Neural progenitor cell (in vitro differentiated cells): ENCODE measurements around the gene MDH2. TPM values are rescaled to one million over a fixed set of nuclear protein-coding genes. Genes with fewer than 3 reads are reported as not detected.
"Not testable (repeated sequence)": the region's sequence is repeated elsewhere in the genome, so short reads cannot be mapped to it uniquely, and the experiment has no call there.

Source experiments
- DNase-seq: peaks from one replicate; pipeline ENCODE4 v3.0.0-alpha.2; 2016; ENCODE audit warnings: low spot score
- H2AFZ ChIP-seq: fragments of 200-600 bp; sonication (generic); replicated peaks from 2 replicates; pipeline ENCODE4 v1.6.1; 2016; ENCODE audit warnings: antibody characterized with exemption
- H3F3A ChIP-seq: fragments of 200-600 bp; sonication (generic); 2 replicates; pipeline ENCODE4 v1.6.1; 2016; ENCODE audit warnings: antibody characterized with exemption, low read depth
- H3K27ac ChIP-seq: fragments of 200-600 bp; sonication (generic); 2 replicates; pipeline ENCODE4 v1.5.1; 2016; ENCODE audit warnings: mild to moderate bottlenecking
- H3K27me3 ChIP-seq: fragments of 200-600 bp; sonication (generic); 2 replicates; pipeline ENCODE4 v1.6.1; 2016; ENCODE audit warnings: mild to moderate bottlenecking, moderate library complexity
- H3K36me3 ChIP-seq: fragments of 200-600 bp; sonication (generic); 2 replicates; pipeline ENCODE4 v1.5.1; 2016
- H3K4me1 ChIP-seq: fragments of 200-600 bp; sonication (generic); 2 replicates; pipeline ENCODE4 v1.6.1; 2016; ENCODE audit warnings: mixed run types
- H3K4me2 ChIP-seq: fragments of 200-600 bp; sonication (generic); 2 replicates; pipeline ENCODE4 v1.6.1; 2016
- H3K4me3 ChIP-seq: fragments of 200-600 bp; sonication (generic); 2 replicates; pipeline ENCODE4 v1.5.1; 2016
- H3K79me2 ChIP-seq: fragments of 200-600 bp; sonication (generic); 2 replicates; pipeline ENCODE4 v1.6.1; 2016; ENCODE audit warnings: low read depth
- H3K9ac ChIP-seq: fragments of 200-600 bp; sonication (generic); 2 replicates; pipeline ENCODE4 v1.6.1; 2016
- H3K9me3 ChIP-seq: fragments of 200-600 bp; sonication (generic); 2 replicates; pipeline ENCODE4 v1.5.1; 2016; ENCODE audit warnings: low read depth
- H4K20me1 ChIP-seq: fragments of 200-600 bp; sonication (generic); 2 replicates; pipeline ENCODE4 v1.6.1; 2016; ENCODE audit warnings: low read depth
- H3K27ac Mint-ChIP-seq: 3 replicates; pipeline ENCODE4 v1.8.0; 2021; ENCODE audit warnings: mixed read lengths
- H3K27me3 Mint-ChIP-seq: 2 replicates; pipeline ENCODE4 v1.8.0; 2022; ENCODE audit warnings: low read depth, mild to moderate bottlenecking, inconsistent platforms, moderate library complexity, mixed read lengths; ENCODE audit not compliant: insufficient read depth
- H3K36me3 Mint-ChIP-seq: 3 replicates; pipeline ENCODE4 v1.8.0; 2021; ENCODE audit warnings: mixed read lengths
- H3K4me1 Mint-ChIP-seq: 3 replicates; pipeline ENCODE4 v1.8.0; 2021; ENCODE audit warnings: mixed read lengths
- H3K4me3 Mint-ChIP-seq: 3 replicates; pipeline ENCODE4 v1.8.0; 2021; ENCODE audit warnings: mild to moderate bottlenecking, moderate library complexity, mixed read lengths
- H3K9me3 Mint-ChIP-seq: 3 replicates; pipeline ENCODE4 v1.8.0; 2020; ENCODE audit warnings: mixed read lengths
- EZH2 ChIP-seq: fragments of 200-600 bp; sonication (generic); IDR thresholded peaks from 2 replicates; pipeline ENCODE4 v1.6.1; 2017; ENCODE audit warnings: antibody characterized with exemption, mild to moderate bottlenecking, moderate library complexity
- EZH2phosphoT487 ChIP-seq: fragments of 200-600 bp; sonication (generic); IDR thresholded peaks from 2 replicates; pipeline ENCODE4 v1.6.1; 2017; ENCODE audit warnings: antibody characterized with exemption
- total RNA-seq: library from RNA; depleted of rRNA; stranded (reverse); fragments of >200 nt; gene quantifications from 2 replicates; pipeline ENCODE4 v1.2.3, GENCODE V29; 2015; ENCODE audit warnings: low replicate concordance
- TF ChIP-seq, protein P1 (sequence below): fragments of 200-600 bp; sonication (generic); IDR thresholded peaks from 2 replicates; pipeline ENCODE4 v1.5.1; 2017; ENCODE audit warnings: antibody characterized with exemption, mild to moderate bottlenecking

The MDH2 gene
- total RNA-seq, 1 donor from 2014 or later, result 51.5 TPM

GRCh38 chr7:76057103-76057812, 9.4 kb downstream of the MDH2 start:
- peaks cover 19% of the 10 kb centered on the region for H3K36me3 Mint-ChIP-seq

DNA sequence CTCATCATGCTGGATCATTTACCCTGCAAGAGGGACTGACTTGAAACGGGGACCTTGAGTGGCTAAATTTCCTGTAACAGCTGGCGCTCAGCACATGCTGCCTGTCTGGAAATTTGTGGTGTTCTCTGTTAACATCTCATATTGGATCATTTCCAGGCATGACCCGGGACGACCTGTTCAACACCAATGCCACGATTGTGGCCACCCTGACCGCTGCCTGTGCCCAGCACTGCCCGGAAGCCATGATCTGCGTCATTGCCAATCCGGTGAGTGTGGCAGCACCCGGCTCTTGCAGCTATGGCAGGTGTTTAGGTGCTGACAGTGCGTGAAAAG, 9.9 kb downstream of the MDH2 start:
- H3K36me3 Mint-ChIP-seq, result peaks cover 20% of the 10 kb centered on the region
- no peak for DNase-seq
- H3K27me3 Mint-ChIP-seq, result peaks cover 6% of the 10 kb centered on the region
- no peak overlapping the region for H3K27ac ChIP-seq
- H3K27ac Mint-ChIP-seq, result no peak overlapping the region
- no peaks in the 10 kb centered on the region for H3K36me3 ChIP-seq
- no peak overlapping the region for H2AFZ ChIP-seq
- no peak overlapping the region for H3K4me3 Mint-ChIP-seq
- peaks cover 24% of the 10 kb centered on the region for H4K20me1 ChIP-seq
- no peak overlapping the region for H3K4me3 ChIP-seq
- peaks cover 16% of the 10 kb centered on the region for H3K4me1 Mint-ChIP-seq
- H3K27me3 ChIP-seq, result no peaks in the 10 kb centered on the region
- peaks cover 3% of the 10 kb centered on the region for H3F3A ChIP-seq
- H3K4me2 ChIP-seq, result no peak overlapping the region
- H3K9me3 Mint-ChIP-seq, result no peaks in the 10 kb centered on the region
- H3K9ac ChIP-seq, result no peak overlapping the region
- peaks cover 39% of the 10 kb centered on the region for H3K79me2 ChIP-seq
- no peaks in the 10 kb centered on the region for H3K9me3 ChIP-seq
- peaks cover 3% of the 10 kb centered on the region for H3K4me1 ChIP-seq
- TF ChIP-seq EZH2phosphoT487 (no peak), EZH2 (no peak)
- TF ChIP-seq, protein P1, sequence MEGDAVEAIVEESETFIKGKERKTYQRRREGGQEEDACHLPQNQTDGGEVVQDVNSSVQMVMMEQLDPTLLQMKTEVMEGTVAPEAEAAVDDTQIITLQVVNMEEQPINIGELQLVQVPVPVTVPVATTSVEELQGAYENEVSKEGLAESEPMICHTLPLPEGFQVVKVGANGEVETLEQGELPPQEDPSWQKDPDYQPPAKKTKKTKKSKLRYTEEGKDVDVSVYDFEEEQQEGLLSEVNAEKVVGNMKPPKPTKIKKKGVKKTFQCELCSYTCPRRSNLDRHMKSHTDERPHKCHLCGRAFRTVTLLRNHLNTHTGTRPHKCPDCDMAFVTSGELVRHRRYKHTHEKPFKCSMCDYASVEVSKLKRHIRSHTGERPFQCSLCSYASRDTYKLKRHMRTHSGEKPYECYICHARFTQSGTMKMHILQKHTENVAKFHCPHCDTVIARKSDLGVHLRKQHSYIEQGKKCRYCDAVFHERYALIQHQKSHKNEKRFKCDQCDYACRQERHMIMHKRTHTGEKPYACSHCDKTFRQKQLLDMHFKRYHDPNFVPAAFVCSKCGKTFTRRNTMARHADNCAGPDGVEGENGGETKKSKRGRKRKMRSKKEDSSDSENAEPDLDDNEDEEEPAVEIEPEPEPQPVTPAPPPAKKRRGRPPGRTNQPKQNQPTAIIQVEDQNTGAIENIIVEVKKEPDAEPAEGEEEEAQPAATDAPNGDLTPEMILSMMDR, result no peak

More at GRCh38 chr7:76057103-76057812, 9.4 kb downstream of the MDH2 start:
- peaks cover 25% of the 10 kb centered on the region for H4K20me1 ChIP-seq
- peaks cover 44% of the 10 kb centered on the region for H3K79me2 ChIP-seq
- no peak overlapping the region for H3K4me3 Mint-ChIP-seq
- TF ChIP-seq, protein P1, result no peak
- TF ChIP-seq EZH2, result no peak
- H3K36me3 ChIP-seq, result no peaks in the 10 kb centered on the region
- no peak overlapping the region for H3K4me2 ChIP-seq
- peaks cover 6% of the 10 kb centered on the region for H3K27me3 Mint-ChIP-seq
- no peak overlapping the region for H2AFZ ChIP-seq
- peaks cover 19% of the 10 kb centered on the region for H3K4me1 Mint-ChIP-seq
- H3K4me3 ChIP-seq, result no peak overlapping the region
- H3K9me3 ChIP-seq, result no peaks in the 10 kb centered on the region
- no peaks in the 10 kb centered on the region for H3K27me3 ChIP-seq
- H3K9me3 Mint-ChIP-seq, result no peaks in the 10 kb centered on the region
- no peak for DNase-seq
- peaks cover 3% of the 10 kb centered on the region for H3F3A ChIP-seq
- H3K27ac ChIP-seq, result no peak overlapping the region
- no peak overlapping the region for H3K27ac Mint-ChIP-seq
- H3K4me1 ChIP-seq, result peaks cover 3% of the 10 kb centered on the region
- no peak overlapping the region for H3K9ac ChIP-seq

DNA sequence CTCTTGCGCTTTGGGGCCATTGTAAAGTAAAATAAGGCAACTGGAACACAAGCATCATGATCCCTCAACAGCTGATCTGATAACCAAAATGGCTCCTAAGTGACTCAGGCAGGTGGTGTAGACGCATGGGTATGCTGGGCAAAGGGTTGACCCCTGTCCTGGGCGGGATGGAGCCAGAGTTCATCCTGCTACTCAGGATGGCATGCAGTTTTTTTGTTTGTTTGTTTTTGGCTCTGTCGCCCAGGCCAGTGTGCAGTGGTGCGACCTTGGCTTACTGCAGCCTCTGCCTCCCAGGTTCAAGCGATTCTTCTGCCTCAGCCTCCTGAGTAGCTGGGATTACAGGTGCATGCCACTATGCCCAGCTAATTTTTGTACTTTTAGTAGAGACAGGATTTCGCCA, 10.8 kb downstream of the MDH2 start:
- peaks cover 29% of the 10 kb centered on the region for H3K79me2 ChIP-seq
- Mint-ChIP-seq H3K36me3 (peaks cover 23% of the 10 kb centered on the region), H3K4me1 (peaks cover 12% of the 10 kb centered on the region)
- not testable (repeated sequence) for H3F3A ChIP-seq, H3K27ac Mint-ChIP-seq, H3K4me2 ChIP-seq, H3K9ac ChIP-seq, H3K27me3 Mint-ChIP-seq, DNase-seq, H3K9me3 Mint-ChIP-seq, H3K27me3 ChIP-seq, H3K9me3 ChIP-seq, H3K4me3 ChIP-seq, H3K4me1 ChIP-seq, H2AFZ ChIP-seq, H3K27ac ChIP-seq, H3K4me3 Mint-ChIP-seq, H3K36me3 ChIP-seq
- H4K20me1 ChIP-seq, result peaks cover 14% of the 10 kb centered on the region

DNA sequence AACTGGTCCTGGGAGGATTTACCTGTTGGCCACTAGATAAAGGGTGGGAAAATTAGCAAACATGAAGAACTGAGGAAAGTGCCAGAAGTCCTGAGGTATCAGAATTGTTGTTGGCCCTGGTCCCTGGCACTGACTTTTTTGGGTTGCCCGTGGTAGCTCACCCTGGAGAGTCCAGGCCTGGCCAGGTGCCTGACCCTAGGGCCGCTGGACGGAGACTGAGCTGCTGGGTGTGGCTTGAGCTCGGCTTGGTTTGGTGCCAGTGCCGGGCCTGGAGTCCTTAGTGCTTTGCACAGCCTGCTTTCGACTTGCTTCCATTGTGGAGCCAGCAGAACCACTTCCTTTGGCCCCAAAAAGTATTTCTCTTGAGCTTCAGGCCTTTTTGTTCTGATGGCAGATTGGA, 12.9 kb downstream of the MDH2 start:
- Mint-ChIP-seq H3K4me1 (no peaks in the 10 kb centered on the region), H3K9me3 (no peaks in the 10 kb centered on the region), H3K4me3 (no peak overlapping the region), H3K27me3 (peaks cover 2% of the 10 kb centered on the region), H3K36me3 (peaks cover 34% of the 10 kb centered on the region), H3K27ac (no peak overlapping the region)
- TF ChIP-seq EZH2, result no peak
- TF ChIP-seq, protein P1, result no peak
- no peak for TF ChIP-seq EZH2phosphoT487
- Histone ChIP-seq H3K36me3 (no peaks in the 10 kb centered on the region), H3K4me1 (no peaks in the 10 kb centered on the region), H3K4me3 (no peak overlapping the region), H4K20me1 (no peaks in the 10 kb centered on the region), H3K27me3 (no peaks in the 10 kb centered on the region), H2AFZ (no peak overlapping the region), H3K4me2 (no peak overlapping the region), H3K27ac (no peak overlapping the region), H3F3A (no peaks in the 10 kb centered on the region), H3K9me3 (no peaks in the 10 kb centered on the region), H3K79me2 (peaks cover 9% of the 10 kb centered on the region), H3K9ac (no peak overlapping the region)
- no peak for DNase-seq
